ENCODE data around the gene CCDC51.
A peak's percentile ranks its signal among the peaks of the same experiment; 100 is the strongest.
"Not testable (repeated sequence)": the region's sequence is repeated elsewhere in the genome, so short reads cannot be mapped to it uniquely, and the experiment has no call there.

CCDC51 gene

DNA sequence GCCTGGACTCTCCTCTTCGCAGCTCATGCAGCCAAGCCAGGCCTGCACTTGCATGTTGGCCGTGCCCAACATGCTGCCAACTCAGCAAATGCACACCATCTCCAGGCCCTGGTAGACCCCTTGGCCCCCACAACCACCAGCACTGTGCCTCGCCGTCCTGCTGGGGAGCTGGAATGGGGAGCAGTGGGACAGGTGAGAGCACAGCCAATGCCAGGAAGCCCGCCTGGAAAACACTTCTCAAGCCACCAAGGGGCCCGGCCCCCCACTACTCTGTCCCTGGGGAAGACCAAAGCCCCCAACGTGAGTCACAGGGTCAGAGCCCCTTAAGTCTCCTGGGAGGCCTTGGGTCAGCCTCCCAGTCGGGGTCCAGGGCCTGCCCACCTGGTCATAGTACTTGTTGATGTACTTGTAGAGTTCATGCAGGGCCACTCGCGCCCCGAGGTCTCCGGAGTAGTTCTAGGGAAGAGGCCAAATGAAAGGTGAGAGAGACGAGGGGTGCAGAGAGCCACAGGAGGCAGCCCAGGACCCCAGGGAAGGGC is 34.5 kb downstream of the CCDC51 start:
- peak; percentile 49 for DNase-seq

DNA sequence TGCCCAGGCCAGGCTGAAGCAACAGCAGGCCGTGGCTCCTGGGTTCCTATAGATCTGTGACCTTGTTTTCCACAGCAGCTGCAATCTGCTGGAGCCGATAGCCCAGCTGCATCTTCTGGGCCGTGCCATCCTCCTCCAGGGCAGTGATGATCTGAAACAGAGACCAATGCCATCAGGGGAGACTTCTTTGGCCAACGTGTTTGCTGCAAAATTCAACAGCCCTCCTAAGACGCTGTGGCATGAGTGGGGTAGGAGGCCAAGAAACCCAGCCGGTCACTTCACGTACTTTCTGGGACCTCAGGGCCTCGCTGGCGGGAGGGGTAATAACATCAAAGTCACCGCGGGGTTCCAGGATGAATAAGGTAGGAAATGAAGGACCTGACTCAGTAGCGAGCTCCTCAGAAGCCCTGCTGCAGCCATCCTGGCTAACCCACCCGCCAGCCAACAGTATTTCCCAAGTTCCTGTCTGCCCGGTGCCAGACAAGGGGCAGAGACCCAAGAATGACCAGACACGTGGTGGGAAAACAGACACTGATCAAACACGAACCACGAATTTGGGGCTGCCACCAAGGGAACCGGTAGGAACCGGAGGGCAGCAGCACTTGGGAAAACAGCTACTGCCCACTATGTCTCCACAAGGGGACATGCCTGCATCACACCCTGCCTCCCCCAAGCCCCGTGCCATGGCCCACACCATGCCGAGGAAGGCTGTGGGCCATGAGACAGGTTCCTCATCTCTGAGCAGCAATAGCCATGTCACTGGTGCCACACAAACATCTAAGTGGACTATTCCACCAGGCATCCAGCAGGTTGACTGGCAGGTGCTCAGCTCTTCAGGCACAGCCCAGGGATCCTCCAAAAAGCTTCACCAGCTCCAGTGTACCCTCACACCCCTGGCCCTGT is 35.2 kb downstream of the CCDC51 start:
- DNase-seq = peak; percentile 45

DNA sequence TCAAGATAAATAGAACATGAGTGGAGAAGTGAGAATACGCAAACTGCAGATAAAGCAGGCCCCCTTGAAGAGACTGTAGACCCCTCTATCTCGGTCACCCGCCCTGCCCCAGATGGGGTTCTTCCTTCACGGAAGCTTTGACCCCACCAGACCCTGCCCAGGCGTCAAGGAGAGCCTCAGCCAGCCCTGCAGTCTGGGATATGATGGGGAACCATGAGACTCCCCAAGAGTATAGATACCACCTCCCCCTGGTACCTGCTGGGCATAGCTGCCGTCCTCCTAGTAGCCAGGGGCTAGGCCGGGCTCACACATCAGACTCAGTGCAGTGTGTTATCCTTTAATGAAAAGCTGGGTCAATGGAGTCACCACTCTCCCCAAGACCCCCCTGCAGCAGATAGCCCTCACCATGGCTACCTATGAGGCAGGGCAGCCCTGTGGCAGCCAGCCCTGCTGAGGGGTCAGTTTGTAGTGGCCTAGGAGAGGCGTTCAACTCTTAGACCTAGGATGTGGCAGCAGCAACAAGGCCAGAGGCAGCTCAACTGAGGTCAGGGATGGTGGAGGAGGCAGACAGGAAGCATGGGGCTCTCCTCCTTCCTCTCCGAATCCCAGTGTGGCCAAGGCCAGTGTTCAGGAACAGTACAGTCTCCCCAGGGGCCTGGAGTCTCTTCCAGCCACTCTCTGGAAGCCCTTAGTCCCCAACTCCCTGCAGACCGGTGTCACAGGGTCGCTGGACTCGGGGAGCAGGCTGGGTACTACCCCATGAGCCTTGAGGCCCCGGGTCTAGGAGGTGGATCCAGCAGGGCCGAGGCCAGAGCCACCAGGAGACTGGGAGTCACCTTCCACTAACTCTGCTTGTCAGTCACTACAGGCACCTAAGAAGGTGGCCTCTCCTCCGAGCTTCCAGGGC is 36.1 kb downstream of the CCDC51 start:
- peak; percentile 33 for DNase-seq

DNA sequence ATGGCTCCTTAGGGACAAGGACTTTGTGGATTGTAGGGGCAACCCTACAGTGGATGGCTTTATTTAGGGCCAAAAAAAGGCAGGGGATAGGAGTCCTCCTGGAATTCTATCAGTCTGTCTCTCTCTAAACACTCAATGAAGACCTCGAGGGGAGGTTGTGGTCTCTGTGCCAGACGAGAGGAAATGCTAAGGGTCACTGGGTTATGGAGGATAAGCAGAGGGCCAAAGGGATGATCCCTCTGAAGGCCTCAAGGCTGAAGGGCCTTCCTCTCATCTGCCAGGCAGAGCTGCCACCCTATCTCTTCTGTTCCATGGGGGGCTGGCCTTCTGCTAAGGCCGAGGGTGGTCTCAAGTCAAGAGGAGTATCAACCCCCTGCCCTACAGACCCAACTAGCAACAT is 37.0 kb downstream of the CCDC51 start:
- DNase-seq = no peak

DNA sequence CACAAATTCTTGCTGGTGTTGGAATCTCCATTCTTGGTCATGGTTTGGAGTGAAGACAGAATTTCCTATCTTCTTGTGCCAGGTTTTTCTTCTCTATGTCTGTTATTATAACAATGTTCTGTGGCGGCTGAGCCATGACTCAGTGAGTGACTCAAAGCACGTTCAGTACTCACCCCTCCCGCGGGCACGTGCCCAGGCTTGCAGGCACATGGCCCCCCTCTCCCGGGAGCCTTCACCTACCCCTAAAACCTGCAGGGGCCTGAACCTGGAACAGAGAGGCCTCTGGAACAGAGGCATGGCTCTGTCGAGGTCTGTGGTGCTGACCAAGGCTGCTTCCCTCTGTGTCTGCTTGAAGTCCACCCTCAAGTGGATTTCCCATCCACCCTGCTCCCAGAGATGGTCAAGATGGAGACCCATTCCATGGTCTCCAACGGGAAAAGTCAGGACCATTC is 37.6 kb downstream of the CCDC51 start:
- peak; percentile 49 for DNase-seq

DNA sequence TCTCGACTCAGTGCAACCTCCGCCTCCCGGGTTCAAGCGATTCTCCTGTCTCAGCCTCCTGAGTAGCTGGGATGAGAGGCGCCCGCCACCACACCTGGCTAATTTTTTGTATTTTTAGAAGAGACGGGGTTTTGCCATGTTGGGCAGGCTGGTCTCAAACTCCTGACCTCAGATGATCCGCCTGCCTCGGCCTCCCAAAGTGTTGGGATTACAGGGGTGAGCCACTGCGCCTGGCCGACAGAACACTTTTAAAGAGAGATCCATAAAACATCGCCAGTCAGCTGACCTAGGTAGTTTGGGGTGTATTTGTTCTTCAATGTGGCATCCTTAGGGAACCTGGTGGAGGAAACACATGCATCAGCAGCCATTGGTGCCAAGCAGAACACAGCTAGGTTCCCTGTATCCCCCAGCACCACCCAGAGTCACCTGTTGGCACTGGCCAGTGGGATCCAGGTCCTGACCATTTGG is 38.5 kb downstream of the CCDC51 start:
- DNase-seq = not testable (repeated sequence)

DNA sequence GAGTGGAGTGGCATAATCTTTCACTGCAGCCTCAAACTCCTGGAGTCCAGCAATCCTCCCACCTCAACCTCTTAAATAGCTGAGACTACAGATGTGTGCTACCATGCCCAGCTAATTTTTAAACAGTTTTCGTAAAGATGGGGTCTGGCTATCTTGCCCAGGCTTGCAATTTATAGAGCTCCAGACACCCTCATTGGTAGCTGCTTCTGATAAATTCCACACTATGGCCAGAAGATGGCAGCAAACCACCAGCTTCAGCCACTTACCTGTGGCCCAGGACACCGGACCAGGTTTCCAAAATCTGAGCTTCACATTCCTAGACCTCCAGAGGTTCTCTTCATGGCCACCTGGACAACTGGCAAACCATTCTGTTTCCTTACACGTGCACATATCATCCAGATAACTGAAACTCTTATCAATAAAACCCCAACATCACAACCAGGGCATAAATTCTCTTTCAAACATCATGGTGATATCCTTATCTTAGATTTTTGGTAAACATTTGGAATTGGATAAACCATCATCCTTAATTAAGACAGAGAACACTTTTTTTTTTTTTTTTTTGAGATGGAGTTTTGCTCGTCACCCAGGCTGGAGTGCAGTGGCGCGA is 39.0 kb downstream of the CCDC51 start:
- peak; percentile 81 for DNase-seq

DNA sequence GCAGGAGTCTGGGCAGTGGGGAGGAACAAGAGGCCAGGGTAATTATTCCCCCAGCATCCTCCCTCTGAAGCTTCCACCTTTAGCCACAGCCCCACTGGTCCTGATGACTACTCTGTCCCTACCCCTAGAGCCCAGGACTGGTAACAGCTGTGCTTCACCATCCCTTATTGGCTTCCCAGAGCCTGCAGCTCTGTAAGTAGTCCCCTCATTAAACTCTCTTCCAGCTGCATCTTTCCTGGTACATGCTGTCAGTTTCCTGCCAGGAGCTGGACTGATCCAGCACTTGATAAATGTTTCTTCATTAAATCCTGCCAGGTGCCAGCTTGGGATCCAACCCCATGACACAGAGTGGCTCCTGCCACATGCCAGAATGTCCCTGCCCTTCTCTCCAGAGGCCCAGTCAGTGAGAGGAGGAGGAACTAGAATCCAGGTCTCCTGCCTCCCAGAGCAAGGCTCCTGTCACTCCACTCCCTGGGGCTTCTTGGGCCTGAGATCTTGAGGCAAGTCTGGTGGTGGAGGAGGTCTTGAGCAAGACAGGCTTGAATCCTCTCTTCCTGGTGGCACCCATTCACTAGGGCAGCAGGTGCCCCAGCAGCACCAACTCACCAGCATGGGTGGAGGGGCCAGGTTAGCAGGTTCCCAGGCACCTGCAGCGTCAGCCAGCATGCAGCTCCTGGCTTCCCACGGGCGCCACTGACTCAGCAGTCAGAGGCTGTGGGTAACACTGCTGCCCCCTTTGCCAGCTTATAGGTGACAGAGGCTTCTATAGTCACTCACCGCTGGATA is 40.3 kb downstream of the CCDC51 start:
- peak; percentile 46 for DNase-seq

DNA sequence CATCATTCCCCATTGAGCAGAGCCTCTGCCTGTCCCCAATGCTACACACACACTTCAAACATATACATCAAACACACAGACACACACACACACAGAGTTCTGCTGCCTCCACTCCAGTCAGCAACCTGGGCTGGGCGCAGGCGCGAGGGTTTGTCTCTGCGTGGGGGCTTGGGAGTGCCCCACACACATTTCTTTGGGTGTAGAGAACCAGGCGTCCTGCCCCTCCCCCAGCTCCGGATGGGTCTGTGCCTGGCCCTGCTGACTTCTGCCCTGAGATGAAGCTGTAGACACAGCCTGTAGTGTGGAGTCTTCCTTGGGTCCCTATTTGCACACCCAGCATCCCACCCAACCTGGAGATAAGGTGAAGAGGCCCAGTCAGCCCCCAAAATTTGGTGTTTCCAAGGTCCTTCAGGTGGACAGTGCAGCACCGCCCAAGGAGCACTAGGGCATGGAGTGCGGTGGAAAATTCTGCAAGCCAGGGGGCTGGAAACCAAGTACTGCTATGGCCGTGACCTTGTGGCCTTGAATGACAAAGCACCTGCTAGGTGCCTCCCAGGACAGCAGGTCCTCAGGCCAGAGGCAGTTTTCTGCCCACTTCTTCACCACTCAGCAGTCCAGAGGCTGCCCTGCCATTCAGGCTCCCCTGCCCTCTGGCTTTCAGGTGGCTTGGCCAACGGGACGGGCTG is 41.1 kb downstream of the CCDC51 start:
- DNase-seq = peak; percentile 46

DNA sequence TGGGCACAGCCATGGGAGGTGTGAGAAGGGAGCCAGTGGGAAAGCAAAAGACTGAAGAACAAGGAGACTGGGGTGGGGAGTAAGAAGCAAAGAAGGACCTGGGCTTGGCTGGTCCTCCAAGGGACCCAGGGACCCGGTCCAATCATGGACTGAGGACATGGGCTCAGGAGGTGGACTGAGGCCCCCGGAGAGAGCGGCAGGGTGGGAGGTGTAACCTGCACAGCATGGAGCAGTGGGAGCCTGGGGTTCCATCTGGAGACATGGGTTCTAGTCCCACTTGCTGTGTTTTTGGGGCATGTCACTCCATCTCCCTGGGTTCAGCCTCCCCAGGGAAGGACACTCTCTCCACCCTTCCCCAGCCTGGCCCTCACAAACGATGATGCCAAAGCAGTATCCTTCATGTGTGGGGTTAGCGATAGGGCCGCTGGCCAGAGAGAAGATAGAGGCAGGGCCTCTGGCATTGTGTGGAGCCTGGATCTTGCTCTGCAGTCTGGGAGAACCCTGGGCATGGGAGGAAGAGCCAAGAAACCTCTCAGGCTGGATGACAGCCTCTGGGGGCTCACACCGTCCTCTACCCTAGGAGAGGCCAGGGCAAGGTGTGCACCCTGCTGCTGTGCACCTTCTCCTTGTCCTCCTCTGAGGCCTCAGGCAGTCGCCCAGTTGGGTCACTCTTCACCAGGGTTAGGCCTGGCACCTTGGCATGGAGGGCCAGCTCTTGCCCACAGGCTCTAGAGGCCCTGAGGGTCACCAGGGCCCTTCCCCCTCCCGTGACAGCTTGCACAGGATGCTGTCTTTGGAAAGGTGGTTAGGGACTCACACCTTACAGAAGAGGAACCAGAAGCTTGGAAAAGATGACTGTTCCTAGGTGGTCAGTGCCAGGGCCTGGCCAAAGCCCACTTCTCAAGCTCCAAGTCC is 41.9 kb downstream of the CCDC51 start:
- no peak for DNase-seq

DNA sequence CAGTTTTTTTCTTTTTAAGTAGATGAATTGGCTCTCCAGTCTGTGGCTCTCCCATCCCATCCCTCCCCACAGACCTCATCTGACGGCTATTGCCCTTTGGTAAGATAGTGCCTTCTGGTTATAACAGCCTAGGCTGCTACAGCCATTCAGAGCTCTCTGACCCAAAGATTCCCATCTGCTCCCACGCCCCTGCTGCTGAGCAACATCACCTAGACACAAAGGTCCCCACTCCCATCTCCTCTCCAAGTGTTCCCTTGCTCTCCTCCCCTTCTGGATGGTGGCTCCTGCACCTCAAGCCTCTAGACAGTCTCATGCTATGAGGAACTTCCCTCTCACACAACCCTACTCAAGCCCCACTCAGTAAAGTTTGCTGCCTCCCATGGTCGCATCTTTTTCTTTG is 44.2 kb downstream of the CCDC51 start:
- DNase-seq = peak; percentile 21

DNA sequence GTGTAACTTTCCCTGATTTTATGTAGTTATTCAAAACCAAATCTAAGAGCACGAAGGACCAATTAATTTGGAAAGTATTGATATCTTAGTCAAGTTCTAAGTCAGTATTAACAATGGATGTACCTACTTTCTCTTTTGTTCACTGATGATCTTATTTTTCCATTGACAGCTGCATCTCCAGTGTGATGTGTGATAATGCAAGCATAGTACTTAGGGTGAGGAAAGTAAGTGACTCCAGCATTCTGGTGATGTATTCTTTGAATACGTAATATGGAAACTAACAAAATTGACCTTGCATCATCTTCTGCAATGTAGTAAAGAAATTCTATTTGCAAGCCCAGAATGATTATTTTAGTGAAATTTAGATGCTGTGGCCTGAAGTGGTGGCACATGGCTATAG is 45.5 kb downstream of the CCDC51 start:
- DNase-seq = no peak

DNA sequence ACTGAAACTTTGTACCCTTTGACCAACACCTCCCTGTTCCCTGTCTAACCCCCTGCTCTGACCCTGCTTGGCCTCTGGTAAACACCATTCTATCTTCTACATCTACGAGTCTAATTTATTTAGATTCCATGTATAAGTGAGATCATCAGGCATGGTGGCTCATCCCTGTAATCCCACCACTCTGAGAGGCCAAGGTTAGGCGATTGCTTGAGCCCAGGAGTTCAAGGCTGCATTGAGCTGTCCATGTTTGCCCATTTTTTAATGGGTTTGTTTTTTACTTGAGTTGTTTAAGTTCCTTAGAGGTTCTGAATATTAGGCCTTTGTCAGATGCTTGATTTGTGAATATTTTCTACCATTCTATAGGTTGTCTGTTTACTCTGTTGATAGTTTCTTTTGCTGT is 51.0 kb downstream of the CCDC51 start:
- no peak for DNase-seq

DNA sequence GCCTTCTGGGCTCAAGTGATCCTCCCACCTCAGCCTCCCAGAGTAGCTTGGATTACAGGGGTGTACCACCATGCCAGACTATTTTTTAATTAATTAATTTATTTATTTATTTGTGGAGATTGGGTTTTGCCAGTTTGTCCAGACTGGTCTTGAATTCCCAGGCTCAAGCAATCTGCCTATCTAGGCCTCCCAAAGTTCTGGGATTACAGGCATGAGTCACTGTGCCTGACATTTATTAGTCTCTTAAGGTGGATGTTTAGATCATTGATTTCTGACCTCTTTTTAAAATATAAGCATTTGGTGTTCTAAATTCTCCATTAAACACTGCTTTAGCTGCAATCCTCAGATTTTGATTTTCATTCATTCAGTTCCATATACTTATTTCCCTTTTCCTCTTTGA is 52.3 kb downstream of the CCDC51 start:
- no peak for DNase-seq
